Skeletal muscle satellite cell (primary cell): ENCODE results near the gene SLC39A10.
"Not testable (repeated sequence)": the region's sequence is repeated elsewhere in the genome, so short reads cannot be mapped to it uniquely, and the experiment has no call there.

ENCODE experiments used
- H3K27me3 ChIP-seq: 2 replicates; pipeline ENCODE4 v1.7.0; 2013; ENCODE audit warnings: low read length; ENCODE audit not compliant: control insufficient read depth, insufficient read depth
- H3K36me3 ChIP-seq: 2 replicates; pipeline ENCODE4 v1.7.0; 2013; ENCODE audit warnings: mild to moderate bottlenecking, control low read depth, low read length; ENCODE audit not compliant: insufficient read depth
- H3K4me1 ChIP-seq: 2 replicates; pipeline ENCODE4 v1.7.0; 2013; ENCODE audit warnings: low read length; ENCODE audit not compliant: control insufficient read depth, insufficient read depth
- H3K4me2 ChIP-seq: 2 replicates; pipeline ENCODE4 v1.7.0; 2013; ENCODE audit warnings: mild to moderate bottlenecking, low read length
- H3K4me3 ChIP-seq: 2 replicates; pipeline ENCODE4 v1.7.0; 2013; ENCODE audit warnings: low read length
- H3K9ac ChIP-seq: 2 replicates; pipeline ENCODE4 v1.7.0; 2013; ENCODE audit warnings: mild to moderate bottlenecking, low read depth, low read length, moderate library complexity
- H3K9me3 ChIP-seq: replicated peaks from 2 replicates; pipeline ENCODE4 v1.7.0; 2013; ENCODE audit warnings: mild to moderate bottlenecking, control low read depth, low read length

The SLC39A10 gene

DNA sequence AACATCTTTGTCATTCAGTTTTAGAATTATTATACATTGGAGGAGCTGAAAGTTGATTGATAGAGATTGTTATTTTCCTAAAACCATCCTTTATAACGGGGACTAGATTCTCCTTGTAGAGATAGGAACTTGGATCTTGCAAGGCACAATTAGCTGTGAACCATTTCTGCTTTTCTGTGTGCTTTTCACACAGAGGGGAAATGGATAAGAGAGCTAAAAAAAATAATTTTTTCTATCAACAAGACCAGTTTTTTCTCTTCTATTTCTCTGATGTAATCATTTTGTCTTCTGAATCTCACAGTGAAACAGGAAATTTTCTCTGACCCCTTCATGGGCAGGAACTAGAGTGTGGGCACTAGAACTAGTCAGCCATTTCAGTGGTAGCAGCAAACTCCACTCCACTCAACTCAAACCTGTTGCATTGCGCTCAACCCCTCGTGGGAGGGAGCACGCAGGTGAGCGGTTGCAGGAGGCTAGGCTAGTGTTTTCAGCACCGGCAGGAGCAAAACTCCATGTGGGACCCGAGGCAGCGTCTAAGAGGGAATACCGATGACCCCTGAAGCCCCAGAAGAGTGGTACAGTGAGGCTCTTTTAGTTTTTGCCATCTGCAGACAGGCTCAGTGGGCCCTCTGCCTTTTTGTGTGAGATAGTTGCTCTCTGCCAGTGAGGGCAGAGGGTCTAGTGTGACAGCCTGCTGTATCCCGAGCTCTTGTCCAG lies 24.0 kb upstream of the SLC39A10 start:
- no peaks in the 10 kb centered on the region for H3K27me3 ChIP-seq
- no peak overlapping the region for H3K4me2 ChIP-seq
- no peaks in the 10 kb centered on the region for H3K9me3 ChIP-seq
- H3K9ac ChIP-seq = no peak overlapping the region
- H3K4me1 ChIP-seq = no peaks in the 10 kb centered on the region
- no peak overlapping the region for H3K4me3 ChIP-seq
- H3K36me3 ChIP-seq = no peaks in the 10 kb centered on the region

- no peak overlapping the region for H3K4me3 ChIP-seq
- H3K9ac ChIP-seq = no peak overlapping the region
- H3K36me3 ChIP-seq = no peaks in the 10 kb centered on the region
- H3K4me2 ChIP-seq = no peak overlapping the region
- H3K9me3 ChIP-seq = no peaks in the 10 kb centered on the region
- H3K4me1 ChIP-seq = no peaks in the 10 kb centered on the region
- no peaks in the 10 kb centered on the region for H3K27me3 ChIP-seq
Observed at GRCh38 chr2:195633573-195633870, 23.5 kb upstream of the SLC39A10 start.

- H3K36me3 ChIP-seq = no peaks in the 10 kb centered on the region
- H3K27me3 ChIP-seq = no peaks in the 10 kb centered on the region
- H3K9me3 ChIP-seq = no peaks in the 10 kb centered on the region
- no peak overlapping the region for H3K4me3 ChIP-seq
- no peak overlapping the region for H3K4me2 ChIP-seq
- H3K9ac ChIP-seq = no peak overlapping the region
- no peaks in the 10 kb centered on the region for H3K4me1 ChIP-seq
Observed at GRCh38 chr2:195633974-195634373, 23.1 kb upstream of the SLC39A10 start.

GRCh38 chr2:195636890-195637289 lies 20.1 kb upstream of the SLC39A10 start:
- Histone ChIP-seq H3K27me3 (no peaks in the 10 kb centered on the region), H3K36me3 (no peaks in the 10 kb centered on the region), H3K9ac (no peak overlapping the region)

DNA sequence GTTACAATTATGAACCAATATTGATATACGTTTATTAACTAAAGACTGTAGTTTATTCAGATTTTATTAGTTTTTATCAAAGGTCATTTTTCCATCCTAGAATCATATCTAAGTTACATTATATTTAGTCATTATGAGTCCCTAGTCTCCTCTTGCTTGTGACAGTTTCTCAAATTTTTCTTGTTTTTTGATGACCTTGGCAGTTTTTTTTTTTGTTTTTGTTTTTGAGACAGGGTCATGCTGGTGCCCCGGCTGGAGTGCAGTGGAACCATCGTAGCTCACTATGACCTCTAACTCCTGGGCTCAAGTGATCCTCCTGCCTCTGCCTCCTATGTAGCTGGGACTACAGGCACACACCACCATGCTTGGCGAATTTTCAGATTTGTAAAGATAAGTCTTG lies 18.3 kb upstream of the SLC39A10 start:
- no peaks in the 10 kb centered on the region for H3K4me1 ChIP-seq

More at GRCh38 chr2:195636890-195637289, 20.1 kb upstream of the SLC39A10 start:
- no peak overlapping the region for H3K4me2 ChIP-seq
- H3K4me1 ChIP-seq = no peaks in the 10 kb centered on the region
- H3K4me3 ChIP-seq = no peak overlapping the region
- H3K9me3 ChIP-seq = no peaks in the 10 kb centered on the region

GRCh38 chr2:195639238-195639858 lies 17.7 kb upstream of the SLC39A10 start:
- no peak overlapping the region for H3K4me2 ChIP-seq
- no peaks in the 10 kb centered on the region for H3K4me1 ChIP-seq
- no peaks in the 10 kb centered on the region for H3K9me3 ChIP-seq
- no peak overlapping the region for H3K4me3 ChIP-seq
- H3K9ac ChIP-seq = no peak overlapping the region
- H3K36me3 ChIP-seq = no peaks in the 10 kb centered on the region
- no peaks in the 10 kb centered on the region for H3K27me3 ChIP-seq

More for the DNA sequence above, 18.3 kb upstream of the SLC39A10 start:
- Histone ChIP-seq H3K9ac (no peak overlapping the region), H3K4me3 (no peak overlapping the region), H3K4me2 (no peak overlapping the region), H3K9me3 (no peaks in the 10 kb centered on the region), H3K36me3 (no peaks in the 10 kb centered on the region), H3K27me3 (no peaks in the 10 kb centered on the region)

DNA sequence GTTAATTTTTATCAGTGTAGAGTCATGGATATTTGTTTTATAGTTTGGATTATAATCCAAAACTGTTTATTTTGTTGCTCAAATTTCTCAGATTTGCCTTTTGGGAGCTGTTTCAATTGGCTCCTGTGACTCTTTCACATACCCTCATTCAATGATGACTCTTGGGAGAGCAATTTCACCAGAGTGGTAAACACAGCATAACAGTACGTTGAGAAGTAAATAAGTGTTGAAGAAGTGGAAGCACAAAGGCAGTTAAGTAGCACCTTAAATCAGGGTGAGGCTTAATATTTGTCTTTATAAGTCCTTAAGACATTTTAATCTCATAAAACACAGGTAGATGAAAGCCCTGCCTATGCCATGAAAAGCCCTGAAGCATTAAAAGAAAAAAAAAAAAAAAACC lies 17.1 kb upstream of the SLC39A10 start:
- H3K9ac ChIP-seq = no peak overlapping the region
- no peak overlapping the region for H3K4me3 ChIP-seq
- H3K27me3 ChIP-seq = no peaks in the 10 kb centered on the region
- H3K4me1 ChIP-seq = no peaks in the 10 kb centered on the region
- no peaks in the 10 kb centered on the region for H3K36me3 ChIP-seq
- no peak overlapping the region for H3K4me2 ChIP-seq
- H3K9me3 ChIP-seq = no peaks in the 10 kb centered on the region

DNA sequence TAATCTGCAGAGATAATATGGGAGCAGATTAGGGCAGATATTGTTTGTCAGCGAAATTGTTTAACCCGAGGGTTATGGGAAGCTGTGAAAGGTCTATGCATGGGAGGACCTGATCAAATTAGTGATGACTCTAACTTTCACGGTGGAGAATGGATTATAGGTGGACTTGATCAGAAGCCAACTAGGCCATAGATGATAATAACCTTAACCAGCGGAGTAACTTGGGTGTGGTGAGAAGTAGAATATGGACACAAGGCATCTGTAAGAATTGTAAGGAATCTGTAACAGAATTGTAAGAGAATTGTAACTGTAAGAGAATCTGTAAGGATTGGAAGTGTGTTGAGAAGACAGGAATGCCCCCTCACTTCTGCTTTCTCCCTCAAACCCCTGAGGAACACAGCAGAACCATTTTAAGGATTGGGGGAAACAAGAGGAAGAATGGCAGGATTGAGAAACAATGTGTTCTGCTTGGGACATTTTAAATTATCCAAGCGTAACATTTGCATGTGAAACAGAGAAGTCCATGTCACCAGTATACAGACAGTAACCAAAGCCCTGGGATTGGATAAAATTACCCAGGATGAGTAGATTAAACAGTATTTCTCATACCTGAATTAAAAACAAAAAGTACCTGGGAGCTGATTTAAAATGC lies 14.9 kb upstream of the SLC39A10 start:
- H3K4me2 ChIP-seq = no peak overlapping the region
- H3K4me1 ChIP-seq = no peaks in the 10 kb centered on the region
- H3K36me3 ChIP-seq = no peaks in the 10 kb centered on the region
- H3K27me3 ChIP-seq = no peaks in the 10 kb centered on the region
- no peak overlapping the region for H3K4me3 ChIP-seq
- H3K9me3 ChIP-seq = no peaks in the 10 kb centered on the region
- no peak overlapping the region for H3K9ac ChIP-seq

DNA sequence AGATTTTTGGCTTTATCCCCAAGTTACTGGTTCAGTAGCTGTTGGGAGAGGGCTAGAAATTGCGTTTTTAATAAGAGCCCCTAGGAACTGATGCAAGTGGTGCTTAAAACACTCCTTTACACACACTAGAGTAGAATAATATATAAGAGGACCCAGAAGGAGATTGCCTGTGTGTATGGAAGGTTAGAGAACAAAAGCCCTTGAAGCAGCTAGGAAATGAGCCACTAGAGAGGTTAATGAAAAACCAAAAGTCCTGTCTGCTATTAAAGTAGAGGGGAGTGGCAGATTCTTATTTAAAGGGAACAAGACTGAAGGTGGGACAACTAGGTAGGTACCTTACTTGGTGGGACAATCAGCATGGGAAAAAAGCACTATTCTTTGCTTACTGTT lies 14.4 kb upstream of the SLC39A10 start:
- no peaks in the 10 kb centered on the region for H3K27me3 ChIP-seq
- H3K4me2 ChIP-seq = no peak overlapping the region
- no peaks in the 10 kb centered on the region for H3K4me1 ChIP-seq
- no peaks in the 10 kb centered on the region for H3K9me3 ChIP-seq
- no peak overlapping the region for H3K4me3 ChIP-seq
- H3K9ac ChIP-seq = no peak overlapping the region
- no peaks in the 10 kb centered on the region for H3K36me3 ChIP-seq

GRCh38 chr2:195644708-195645107 lies 12.3 kb upstream of the SLC39A10 start:
- H3K4me3 ChIP-seq, H3K9ac ChIP-seq: not testable (repeated sequence)

GRCh38 chr2:195645413-195645812 lies 11.6 kb upstream of the SLC39A10 start:
- no peak overlapping the region for H3K4me3 ChIP-seq
- H3K9me3 ChIP-seq = no peaks in the 10 kb centered on the region
- no peak overlapping the region for H3K9ac ChIP-seq
- no peaks in the 10 kb centered on the region for H3K27me3 ChIP-seq
- H3K4me2 ChIP-seq = no peak overlapping the region
- no peaks in the 10 kb centered on the region for H3K4me1 ChIP-seq
- no peaks in the 10 kb centered on the region for H3K36me3 ChIP-seq

More at GRCh38 chr2:195644708-195645107, 12.3 kb upstream of the SLC39A10 start:
- not testable (repeated sequence) for H3K4me2 ChIP-seq, H3K36me3 ChIP-seq, H3K4me1 ChIP-seq, H3K27me3 ChIP-seq, H3K9me3 ChIP-seq

DNA sequence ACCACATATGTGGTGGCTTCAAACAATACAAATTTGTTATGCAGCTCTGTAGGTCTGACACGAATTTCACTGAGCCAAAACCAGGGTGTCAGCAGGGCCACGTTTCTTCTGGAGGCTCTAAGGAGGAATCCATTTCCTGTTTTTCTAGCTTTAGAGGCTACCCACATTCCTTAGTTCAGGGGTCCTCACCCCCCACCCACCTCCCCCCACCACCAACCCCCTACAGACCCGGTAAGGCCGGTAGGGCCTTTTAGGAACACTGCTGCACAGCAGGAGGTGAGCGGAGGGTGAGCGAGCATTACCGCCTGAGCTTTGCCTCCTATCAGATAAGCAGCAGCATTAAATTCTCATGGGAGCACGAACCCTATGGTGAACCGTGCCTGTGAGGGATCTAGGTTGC lies 10.6 kb upstream of the SLC39A10 start:
- Histone ChIP-seq H3K36me3 (no peaks in the 10 kb centered on the region), H3K4me1 (no peaks in the 10 kb centered on the region), H3K4me3 (no peak overlapping the region), H3K4me2 (no peak overlapping the region), H3K9ac (no peak overlapping the region), H3K9me3 (no peaks in the 10 kb centered on the region), H3K27me3 (no peaks in the 10 kb centered on the region)
